Spleen (tissue), 7 donors: Measurements from ENCODE around the gene CCR1.
"Not testable (repeated sequence)": the region's sequence is repeated elsewhere in the genome, so short reads cannot be mapped to it uniquely, and the experiment has no call there.

Experiments used
- CTCF ChIP-seq, 11 experiments: fragments of 200-600 bp in 7 of 11; fragments of 450-650 bp in 4 of 11; sonication (generic) in 4 of 11; IDR thresholded peaks in 8 of 11; conservative IDR thresholded peaks in 3 of 11; 1 replicate in 7 of 11; 2 replicates in 4 of 11; pipeline versions ENCODE4 v1.4.0 to v1.8.0; 2016 to 2021; ENCODE audit warnings: antibody characterized with exemption in 11 of 11, inconsistent platforms in 4 of 11, mild to moderate bottlenecking in 1 of 11
- POLR2AphosphoS5 ChIP-seq, 3 donors: sonication (generic); formaldehyde crosslinking; IDR thresholded peaks; one replicate each; pipeline ENCODE4 v1.5.1; 2017; ENCODE audit warnings: antibody characterized with exemption in 3 of 3
- donor health status: DM: no; HTN: no; CAD: no; lungs with moderate emphysema.
- donor health status: DM: no; HTN: no; CAD: no.
- donor health status: DM: no; HTN: no; CAD: no.

DNA sequence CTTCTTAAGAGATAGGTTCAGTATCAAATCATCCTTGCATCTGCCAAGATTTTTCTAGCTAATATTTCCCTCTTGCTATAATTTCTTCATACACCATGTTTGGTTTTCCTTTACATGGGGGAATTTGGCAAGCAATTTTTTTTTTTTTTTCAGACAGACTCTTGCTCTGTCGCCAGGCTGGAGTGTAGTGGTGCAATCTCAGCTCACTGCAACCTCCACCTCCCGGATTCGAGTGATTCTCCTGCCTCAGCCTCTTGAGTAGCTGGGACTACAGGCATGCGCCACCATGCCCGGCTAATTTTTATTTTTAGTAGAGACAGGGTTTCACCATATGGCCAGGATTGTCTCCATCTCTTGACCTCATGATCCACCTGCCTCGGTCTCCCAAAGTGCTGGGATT lies 599 bp downstream of the CCR1 start:
- TF ChIP-seq CTCF (IDR thresholded peaks at IDR 0.05 in 8 of 11, conservative IDR thresholded peaks at IDR 0.05 in 3 of 11); POLR2AphosphoS5 (IDR thresholded peaks at IDR 0.05): not testable (repeated sequence)
